OCI-LY3 (cell line): ENCODE results near the gene CSF2RB.

ENCODE experiments used
- EZH2phosphoT487 ChIP-seq: fragments of 200-600 bp; shearing (Covaris generic); IDR thresholded peaks from 2 replicates; pipeline ENCODE4 v1.6.1; 2018; ENCODE audit warnings: antibody characterized with exemption, mixed run types, low read depth
- TF ChIP-seq, protein P1 (sequence below): fragments of 200-600, 300-600 bp; sonication (generic); IDR thresholded peaks from 2 replicates; pipeline ENCODE4 v1.5.1; 2014; ENCODE audit warnings: antibody characterized with exemption, low read length, low read depth

DNA sequence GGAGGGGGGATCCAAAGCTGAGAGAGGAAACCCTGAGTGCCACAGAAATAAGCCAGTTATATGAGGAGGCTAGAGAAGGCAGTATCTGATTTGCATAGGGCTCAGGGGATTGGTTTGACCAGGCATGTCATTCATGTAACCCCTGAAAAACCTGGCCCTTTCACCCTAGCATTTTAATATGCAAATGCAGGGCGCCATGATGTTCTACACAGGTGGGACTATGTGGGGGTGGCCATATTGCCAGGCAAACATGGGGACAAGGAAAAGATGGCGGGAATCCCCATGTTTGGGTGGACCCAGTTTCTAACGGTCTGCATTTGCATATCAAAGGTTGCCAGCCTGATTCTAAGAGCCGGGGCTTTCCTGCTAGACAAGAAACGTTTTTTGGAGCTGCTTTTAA, 27.2 kb downstream of the CSF2RB start:
- TF ChIP-seq, protein P1, sequence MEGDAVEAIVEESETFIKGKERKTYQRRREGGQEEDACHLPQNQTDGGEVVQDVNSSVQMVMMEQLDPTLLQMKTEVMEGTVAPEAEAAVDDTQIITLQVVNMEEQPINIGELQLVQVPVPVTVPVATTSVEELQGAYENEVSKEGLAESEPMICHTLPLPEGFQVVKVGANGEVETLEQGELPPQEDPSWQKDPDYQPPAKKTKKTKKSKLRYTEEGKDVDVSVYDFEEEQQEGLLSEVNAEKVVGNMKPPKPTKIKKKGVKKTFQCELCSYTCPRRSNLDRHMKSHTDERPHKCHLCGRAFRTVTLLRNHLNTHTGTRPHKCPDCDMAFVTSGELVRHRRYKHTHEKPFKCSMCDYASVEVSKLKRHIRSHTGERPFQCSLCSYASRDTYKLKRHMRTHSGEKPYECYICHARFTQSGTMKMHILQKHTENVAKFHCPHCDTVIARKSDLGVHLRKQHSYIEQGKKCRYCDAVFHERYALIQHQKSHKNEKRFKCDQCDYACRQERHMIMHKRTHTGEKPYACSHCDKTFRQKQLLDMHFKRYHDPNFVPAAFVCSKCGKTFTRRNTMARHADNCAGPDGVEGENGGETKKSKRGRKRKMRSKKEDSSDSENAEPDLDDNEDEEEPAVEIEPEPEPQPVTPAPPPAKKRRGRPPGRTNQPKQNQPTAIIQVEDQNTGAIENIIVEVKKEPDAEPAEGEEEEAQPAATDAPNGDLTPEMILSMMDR, result no peak
- no peak for TF ChIP-seq EZH2phosphoT487
